ENCODE data around the gene EDRF1.
"Not testable (repeated sequence)": the region's sequence is repeated elsewhere in the genome, so short reads cannot be mapped to it uniquely, and the experiment has no call there.

Gene EDRF1

GRCh38 chr10:125700355-125700911, 19.1 kb upstream of the EDRF1 start:
- Histone ChIP-seq H3K27ac (no peak overlapping the region), H3K4me3 (no peak overlapping the region)

GRCh38 chr10:125707541-125708468, 11.7 kb upstream of the EDRF1 start:
- H3K27ac ChIP-seq = no peak overlapping the region
- H3K4me3 ChIP-seq = no peak overlapping the region

GRCh38 chr10:125708971-125709503, 10.5 kb upstream of the EDRF1 start:
- H3K27ac ChIP-seq = no peak overlapping the region
- no peak overlapping the region for H3K4me3 ChIP-seq

- no peak overlapping the region for H3K27ac ChIP-seq
- no peak overlapping the region for H3K4me3 ChIP-seq
Observed at GRCh38 chr10:125709553-125710474, 9.7 kb upstream of the EDRF1 start.

GRCh38 chr10:125711110-125711750, 8.3 kb upstream of the EDRF1 start:
- no peak overlapping the region for H3K4me3 ChIP-seq
- no peak overlapping the region for H3K27ac ChIP-seq

- H3K27ac ChIP-seq, H3K4me3 ChIP-seq: not testable (repeated sequence)
Observed at GRCh38 chr10:125714728-125715127, 4.8 kb upstream of the EDRF1 start.

GRCh38 chr10:125720002-125720382, 483 bp downstream of the EDRF1 start:
- Histone ChIP-seq H3K27ac (peak overlapping the region; percentile 65 to 98 (median 94)), H3K4me3 (peak overlapping the region; percentile 65 to 94 (median 88))

- Histone ChIP-seq H3K4me3 (peak overlapping the region in 1 of 7 experiments; percentile 91), H3K27ac (no peak overlapping the region)
Observed at GRCh38 chr10:125721035-125721434, 1.5 kb downstream of the EDRF1 start.

GRCh38 chr10:125722811-125723210, 3.3 kb downstream of the EDRF1 start:
- H3K4me3 ChIP-seq = no peak overlapping the region
- H3K27ac ChIP-seq = no peak overlapping the region

- no peak overlapping the region for H3K4me3 ChIP-seq
- H3K27ac ChIP-seq = no peak overlapping the region
Observed at GRCh38 chr10:125726914-125727313, 7.4 kb downstream of the EDRF1 start.

- Histone ChIP-seq H3K4me3 (no peak overlapping the region), H3K27ac (no peak overlapping the region)
Observed at GRCh38 chr10:125727436-125727835, 7.9 kb downstream of the EDRF1 start.

GRCh38 chr10:125734148-125734547, 14.6 kb downstream of the EDRF1 start:
- Histone ChIP-seq H3K27ac (no peak overlapping the region), H3K4me3 (no peak overlapping the region)

GRCh38 chr10:125734823-125735222, 15.3 kb downstream of the EDRF1 start:
- Histone ChIP-seq H3K27ac (no peak overlapping the region), H3K4me3 (no peak overlapping the region)

- no peak overlapping the region for H3K4me3 ChIP-seq
- no peak overlapping the region for H3K27ac ChIP-seq
Observed at GRCh38 chr10:125738206-125738605, 18.7 kb downstream of the EDRF1 start.

GRCh38 chr10:125739994-125740679, 20.6 kb downstream of the EDRF1 start:
- no peak overlapping the region for H3K27ac ChIP-seq
- no peak overlapping the region for H3K4me3 ChIP-seq

GRCh38 chr10:125742465-125742864, 23.0 kb downstream of the EDRF1 start:
- H3K27ac ChIP-seq = no peak overlapping the region

GRCh38 chr10:125744909-125745308, 25.4 kb downstream of the EDRF1 start:
- H3K4me3 ChIP-seq = no peak overlapping the region
- H3K27ac ChIP-seq = no peak overlapping the region

More at GRCh38 chr10:125742465-125742864, 23.0 kb downstream of the EDRF1 start:
- H3K4me3 ChIP-seq = no peak overlapping the region

- no peak overlapping the region for H3K27ac ChIP-seq
- H3K4me3 ChIP-seq = no peak overlapping the region
Observed at GRCh38 chr10:125747417-125747816, 27.9 kb downstream of the EDRF1 start.

- no peak overlapping the region for H3K27ac ChIP-seq
- no peak overlapping the region for H3K4me3 ChIP-seq
Observed at GRCh38 chr10:125756196-125756595, 36.7 kb downstream of the EDRF1 start.

Data from skin epidermis (tissue), 12 donors.